ENCODE results near the gene IFI16.
A peak's percentile ranks its signal among the peaks of the same experiment; 100 is the strongest.
"Not testable (repeated sequence)": the region's sequence is repeated elsewhere in the genome, so short reads cannot be mapped to it uniquely, and the experiment has no call there.

Gene IFI16

GRCh38 chr1:159009704-159010361 is at the start of gene IFI16:
Gene IFI16, plus strand, starts transcription at chr1:159009907. Its CDS starts 4,774 bp downstream, at chr1:159014681.
- DNase-seq = peak; percentile 33

- DNase-seq = no peak
These were observed 48.5 kb upstream of the IFI16 start for GRCh38 chr1:158961178-158961577.

- no peak for DNase-seq
These were observed 46.7 kb upstream of the IFI16 start for GRCh38 chr1:158962983-158963382.

GRCh38 chr1:158969166-158969565 is 40.5 kb upstream of the IFI16 start:
- DNase-seq = no peak

- DNase-seq = no peak
These were observed 39.9 kb upstream of the IFI16 start for GRCh38 chr1:158969855-158970254.

- no peak for DNase-seq
These were observed 36.9 kb upstream of the IFI16 start for GRCh38 chr1:158972841-158973240.

- no peak for DNase-seq
These were observed 33.5 kb upstream of the IFI16 start for GRCh38 chr1:158976219-158976618.

- no peak for DNase-seq
These were observed 31.0 kb upstream of the IFI16 start for GRCh38 chr1:158978730-158979129.

- DNase-seq = no peak
These were observed 30.5 kb upstream of the IFI16 start for GRCh38 chr1:158979229-158979628.

GRCh38 chr1:158983235-158983634 is 26.5 kb upstream of the IFI16 start:
- no peak for DNase-seq

- no peak for DNase-seq
These were observed 25.3 kb upstream of the IFI16 start for GRCh38 chr1:158984386-158984785.

- no peak for DNase-seq
These were observed 20.3 kb upstream of the IFI16 start for GRCh38 chr1:158989424-158989823.

- DNase-seq = no peak
These were observed 16.9 kb upstream of the IFI16 start for GRCh38 chr1:158992787-158993312.

- no peak for DNase-seq
These were observed 12.7 kb upstream of the IFI16 start for GRCh38 chr1:158996998-158997397.

- DNase-seq = no peak
These were observed 11.5 kb upstream of the IFI16 start for GRCh38 chr1:158998037-158998780.

GRCh38 chr1:158998781-158999161 is 10.9 kb upstream of the IFI16 start:
- no peak for DNase-seq

GRCh38 chr1:158999316-159000069 is 10.2 kb upstream of the IFI16 start:
- DNase-seq = no peak

- no peak for DNase-seq
These were observed 9.7 kb upstream of the IFI16 start for GRCh38 chr1:159000070-159000409.

GRCh38 chr1:159000625-159001024 is 9.1 kb upstream of the IFI16 start:
- DNase-seq = no peak

- DNase-seq = no peak
These were observed 4.5 kb upstream of the IFI16 start for GRCh38 chr1:159005161-159005560.

- no peak for DNase-seq
These were observed 4.0 kb upstream of the IFI16 start for GRCh38 chr1:159005676-159006075.

- DNase-seq = not testable (repeated sequence)
These were observed 3.4 kb upstream of the IFI16 start for GRCh38 chr1:159006210-159006807.

GRCh38 chr1:159007726-159008125 is 2.0 kb upstream of the IFI16 start:
- no peak for DNase-seq

Data from activated CD4-positive, alpha-beta T cell treated with anti-CD3 and anti-CD28 coated beads, Interleukin-2, amount 50 U/mL, for 1 hour (primary cell).